GM13976 (cell line): ENCODE measurements around the gene LTO1.

ENCODE experiments used
- DNase-seq: peaks from one replicate; pipeline ENCODE4 v3.0.0; 2012; ENCODE audit warnings: low spot score
- in situ Hi-C: fragments of 300-500 bp; cut with MboI; formaldehyde crosslinking; loops from one replicate; pipeline ENCODE4 v1.12.0; 2022; ENCODE audit warnings: low sequenced_read_pairs, mixed read lengths, inconsistent platforms; ENCODE audit not compliant: unreplicated experiment
- TF ChIP-seq, protein P1 (sequence below): IDR thresholded peaks from 2 replicates; pipeline ENCODE4 v1.5.1; 2012; ENCODE audit warnings: borderline replicate concordance, mild to moderate bottlenecking; ENCODE audit not compliant: insufficient read depth; ENCODE audit errors: extremely low read depth, missing control alignments, control extremely low read depth

The LTO1 gene

DNA sequence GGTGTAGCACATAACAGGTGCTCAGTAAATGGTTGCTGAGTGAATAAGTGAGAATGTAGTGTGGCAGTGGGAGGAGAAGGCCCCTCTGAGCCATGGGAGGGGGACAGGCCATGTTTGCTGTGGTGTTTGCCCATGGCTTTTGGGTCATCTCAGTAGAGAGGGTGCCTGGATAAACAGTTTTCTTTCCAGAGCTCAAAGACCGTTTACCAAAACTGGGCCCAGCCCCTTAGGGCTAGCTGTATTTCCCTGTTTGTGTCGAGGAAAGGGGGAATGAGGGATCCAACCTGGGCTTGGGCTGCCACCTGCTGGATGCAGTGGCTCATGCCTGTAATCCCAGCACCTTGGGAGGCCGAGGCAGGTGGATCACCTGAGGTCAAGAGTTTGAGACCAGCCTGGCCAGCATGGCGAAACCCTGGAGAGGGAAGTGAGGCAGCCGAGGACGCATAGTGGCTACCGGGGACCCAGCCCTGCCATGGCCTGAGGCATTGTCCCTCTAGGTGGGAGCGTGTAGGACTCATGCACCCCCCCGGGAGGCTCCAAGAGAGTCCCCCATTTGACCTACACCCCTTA is 8.7 kb upstream of the LTO1 start:
- TF ChIP-seq, protein P1, sequence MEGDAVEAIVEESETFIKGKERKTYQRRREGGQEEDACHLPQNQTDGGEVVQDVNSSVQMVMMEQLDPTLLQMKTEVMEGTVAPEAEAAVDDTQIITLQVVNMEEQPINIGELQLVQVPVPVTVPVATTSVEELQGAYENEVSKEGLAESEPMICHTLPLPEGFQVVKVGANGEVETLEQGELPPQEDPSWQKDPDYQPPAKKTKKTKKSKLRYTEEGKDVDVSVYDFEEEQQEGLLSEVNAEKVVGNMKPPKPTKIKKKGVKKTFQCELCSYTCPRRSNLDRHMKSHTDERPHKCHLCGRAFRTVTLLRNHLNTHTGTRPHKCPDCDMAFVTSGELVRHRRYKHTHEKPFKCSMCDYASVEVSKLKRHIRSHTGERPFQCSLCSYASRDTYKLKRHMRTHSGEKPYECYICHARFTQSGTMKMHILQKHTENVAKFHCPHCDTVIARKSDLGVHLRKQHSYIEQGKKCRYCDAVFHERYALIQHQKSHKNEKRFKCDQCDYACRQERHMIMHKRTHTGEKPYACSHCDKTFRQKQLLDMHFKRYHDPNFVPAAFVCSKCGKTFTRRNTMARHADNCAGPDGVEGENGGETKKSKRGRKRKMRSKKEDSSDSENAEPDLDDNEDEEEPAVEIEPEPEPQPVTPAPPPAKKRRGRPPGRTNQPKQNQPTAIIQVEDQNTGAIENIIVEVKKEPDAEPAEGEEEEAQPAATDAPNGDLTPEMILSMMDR, result peak; percentile 38
- in situ Hi-C loops, result loop anchor here (25.0 kb wide), 1 partner anchor 503 kb away; no protein-coding TSS in a partner anchor
- DNase-seq, result no peak

DNA sequence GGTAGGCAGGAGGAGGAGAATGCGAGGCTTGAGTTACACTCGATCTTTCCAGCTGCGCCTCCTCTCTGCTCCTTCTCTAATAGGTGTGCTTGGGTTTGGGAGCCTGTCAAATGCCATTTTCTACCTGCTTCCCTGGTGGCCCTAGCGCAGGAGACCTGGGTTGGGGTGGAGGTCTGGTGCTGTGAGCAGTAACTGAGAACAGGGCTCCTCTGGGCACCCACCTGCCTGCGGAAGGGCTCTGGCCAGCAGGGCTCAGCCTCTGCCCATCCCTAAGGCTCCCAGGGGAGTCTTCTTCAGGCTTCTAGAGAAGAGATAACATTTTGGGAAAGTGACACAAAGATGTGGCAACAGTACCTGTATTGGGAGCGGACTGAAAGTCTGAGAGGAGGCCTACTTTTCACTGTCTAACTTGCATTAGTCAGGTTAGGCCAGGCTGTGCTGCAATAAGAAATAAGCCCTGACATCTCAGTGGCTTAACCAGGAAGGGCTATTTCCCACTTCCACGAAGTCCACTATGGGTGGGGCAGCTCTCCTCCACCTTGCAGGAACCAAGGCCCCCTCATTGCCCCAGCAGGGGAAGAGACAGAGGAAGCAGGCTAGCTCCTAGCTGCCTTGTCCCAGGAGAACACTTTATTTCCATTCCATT is 7.7 kb upstream of the LTO1 start:
- TF ChIP-seq, protein P1, result no peak
- in situ Hi-C loops, result loop anchor here (25.0 kb wide), 1 partner anchor 504 kb away; no protein-coding TSS in a partner anchor
- DNase-seq, result peak; percentile 8

GRCh38 chr11:69682221-69682620 is 7.1 kb upstream of the LTO1 start:
- in situ Hi-C loops, result loop anchor here (25.0 kb wide), 1 partner anchor 505 kb away; no protein-coding TSS in a partner anchor
- TF ChIP-seq, protein P1, result no peak
- no peak for DNase-seq

DNA sequence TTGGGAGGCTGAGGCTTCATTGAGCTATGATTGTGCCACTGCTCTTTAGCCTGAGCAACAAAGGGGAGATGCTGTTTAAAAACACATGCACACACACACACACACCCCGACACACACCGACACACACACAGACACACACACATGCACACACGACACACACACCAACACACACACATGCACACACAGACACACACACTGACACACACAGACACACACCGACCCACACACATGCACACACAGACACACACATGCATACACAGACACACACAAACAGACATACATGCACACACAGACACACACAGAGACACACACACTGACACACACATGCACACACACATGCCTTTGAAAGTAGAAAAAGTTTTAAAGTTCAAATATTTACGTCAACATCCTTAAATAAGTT is 5.5 kb upstream of the LTO1 start:
- no peak for DNase-seq
- in situ Hi-C loops, result loop anchor here (25.0 kb wide), 1 partner anchor 507 kb away; no protein-coding TSS in a partner anchor
- TF ChIP-seq, protein P1, result no peak

DNA sequence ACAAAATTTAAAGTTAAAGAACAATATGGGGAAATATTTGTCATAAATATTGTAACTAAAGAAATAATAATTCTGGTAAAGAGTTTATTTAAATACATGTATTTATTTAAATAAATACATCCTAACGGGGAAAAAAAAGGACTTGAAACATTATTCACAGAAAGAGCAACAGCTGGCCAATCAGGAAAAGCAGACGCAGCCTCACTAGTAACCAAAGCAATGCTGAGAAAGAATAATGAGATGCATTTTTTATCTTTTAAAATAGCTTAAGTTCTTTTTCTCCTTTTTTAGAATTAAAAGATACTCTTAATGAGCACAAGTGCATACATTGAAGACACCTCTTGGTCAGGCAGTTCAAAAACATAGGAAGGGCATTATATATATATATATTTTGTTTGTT is 2.6 kb upstream of the LTO1 start:
- in situ Hi-C loops, result loop anchor here (25.0 kb wide), 1 partner anchor 510 kb away; no protein-coding TSS in a partner anchor
- TF ChIP-seq, protein P1, result no peak
- no peak for DNase-seq

DNA sequence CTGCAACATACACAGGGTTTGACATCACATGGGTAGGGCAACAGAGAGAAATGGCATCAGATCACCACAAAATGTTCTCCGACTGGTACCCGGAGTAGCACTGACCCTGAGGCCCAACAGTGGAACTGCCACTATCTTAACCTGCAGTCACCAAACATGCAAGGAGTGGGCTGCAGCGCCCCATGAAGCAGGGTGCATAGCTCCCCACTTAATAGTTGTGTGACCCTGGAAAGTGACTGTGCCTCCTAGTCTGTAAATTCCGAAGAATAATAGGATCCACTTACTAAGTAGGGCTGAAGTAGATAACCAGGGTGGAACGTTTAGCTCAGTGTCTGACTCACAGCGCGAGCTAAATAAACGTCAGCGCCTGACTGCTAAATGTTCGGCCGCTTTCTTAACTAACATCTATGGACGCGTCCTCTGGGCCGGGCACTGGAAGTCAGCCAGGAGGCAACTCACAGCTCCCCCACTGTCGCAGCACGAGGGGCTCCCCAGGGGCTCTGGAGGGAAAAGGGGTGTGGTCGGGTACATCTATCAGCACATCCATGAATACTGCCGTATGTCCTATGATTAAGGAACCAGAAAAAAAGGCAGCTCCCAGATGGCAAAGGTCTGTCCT is 777 bp downstream of the LTO1 start:
- DNase-seq, result no peak
- TF ChIP-seq, protein P1, result no peak
- in situ Hi-C loops, result no loop called here
